ENCODE results near the gene MARCKS.

The MARCKS gene

GRCh38 chr6:113870917-113871316 lies 13.8 kb downstream of the MARCKS start:
- no peaks in the 10 kb centered on the region for H3K9me3 ChIP-seq (ENCODE audit: control extremely low read depth in 1 of 5, control insufficient read depth in 4 of 5, insufficient read depth in 2 of 5, low read depth in 1 of 5, low read length in 4 of 5)
- no peak for DNase-seq
- 100% methylated on average over 2 of the region's 2 CpGs for WGBS (ENCODE audit: insufficient coverage)
- POLR2A ChIA-PET = no interaction called here
- H3K27me3 ChIP-seq (replicated peaks in 2 of 5; ENCODE audit: control insufficient read depth in 4 of 5, insufficient read depth in 5 of 5, low read length in 4 of 5) = no peaks in the 10 kb centered on the region
- H3K4me3 ChIP-seq (ENCODE audit: control insufficient read depth in 1 of 7, extremely low read depth in 1 of 7, insufficient read depth in 4 of 7, low read depth in 2 of 7, low read length in 6 of 7) = no peak overlapping the region
- CTCF ChIA-PET = interaction anchor here (0.6 to 1.3 kb wide), 3 partner anchors 12 to 620 kb away, joined by 3 to 4 read pairs (median 3); no protein-coding TSS in a partner anchor
- H3K36me3 ChIP-seq (ENCODE audit: control insufficient read depth in 4 of 4, insufficient read depth in 4 of 4, low read length in 3 of 4) = peaks cover 0 to 11% (median 0%) of the 10 kb centered on the region in 4 experiments
- no peak overlapping the region for H3K27ac ChIP-seq (ENCODE audit: insufficient read depth in 1 of 2, low read depth in 1 of 2, low read length in 2 of 2, poor library complexity in 1 of 2, severe bottlenecking in 2 of 2)
- peaks cover 0 to 7% (median 2%) of the 10 kb centered on the region in 4 experiments for H3K4me1 ChIP-seq (ENCODE audit: control extremely low read depth in 1 of 4, control insufficient read depth in 4 of 4, insufficient read depth in 4 of 4, low read length in 3 of 4)

GRCh38 chr6:113871975-113872374 lies 14.8 kb downstream of the MARCKS start:
- Histone ChIP-seq H3K9me3 (ENCODE audit: control extremely low read depth in 1 of 5, control insufficient read depth in 4 of 5, insufficient read depth in 2 of 5, low read depth in 1 of 5, low read length in 4 of 5) (no peaks in the 10 kb centered on the region), H3K4me3 (ENCODE audit: control insufficient read depth in 1 of 7, extremely low read depth in 1 of 7, insufficient read depth in 4 of 7, low read depth in 2 of 7, low read length in 6 of 7) (peak overlapping the region in 1 of 7 experiments; percentile 52), H3K36me3 (ENCODE audit: control insufficient read depth in 4 of 4, insufficient read depth in 4 of 4, low read length in 3 of 4) (peaks cover 0 to 11% (median 0%) of the 10 kb centered on the region in 4 experiments), H3K27me3 (replicated peaks in 2 of 5; ENCODE audit: control insufficient read depth in 4 of 5, insufficient read depth in 5 of 5, low read length in 4 of 5) (no peaks in the 10 kb centered on the region), H3K4me1 (ENCODE audit: control extremely low read depth in 1 of 4, control insufficient read depth in 4 of 4, insufficient read depth in 4 of 4, low read length in 3 of 4) (peaks cover 0 to 7% (median 2%) of the 10 kb centered on the region in 4 experiments), H3K27ac (ENCODE audit: insufficient read depth in 1 of 2, low read depth in 1 of 2, low read length in 2 of 2, poor library complexity in 1 of 2, severe bottlenecking in 2 of 2) (no peak overlapping the region)
- WGBS (ENCODE audit: insufficient coverage) = no CpG with 5 or more reads among the region's 3 CpGs
- peak in 1 of 3 donors; percentile 24 for DNase-seq
- CTCF ChIA-PET = no interaction called here
- POLR2A ChIA-PET = no interaction called here

DNA sequence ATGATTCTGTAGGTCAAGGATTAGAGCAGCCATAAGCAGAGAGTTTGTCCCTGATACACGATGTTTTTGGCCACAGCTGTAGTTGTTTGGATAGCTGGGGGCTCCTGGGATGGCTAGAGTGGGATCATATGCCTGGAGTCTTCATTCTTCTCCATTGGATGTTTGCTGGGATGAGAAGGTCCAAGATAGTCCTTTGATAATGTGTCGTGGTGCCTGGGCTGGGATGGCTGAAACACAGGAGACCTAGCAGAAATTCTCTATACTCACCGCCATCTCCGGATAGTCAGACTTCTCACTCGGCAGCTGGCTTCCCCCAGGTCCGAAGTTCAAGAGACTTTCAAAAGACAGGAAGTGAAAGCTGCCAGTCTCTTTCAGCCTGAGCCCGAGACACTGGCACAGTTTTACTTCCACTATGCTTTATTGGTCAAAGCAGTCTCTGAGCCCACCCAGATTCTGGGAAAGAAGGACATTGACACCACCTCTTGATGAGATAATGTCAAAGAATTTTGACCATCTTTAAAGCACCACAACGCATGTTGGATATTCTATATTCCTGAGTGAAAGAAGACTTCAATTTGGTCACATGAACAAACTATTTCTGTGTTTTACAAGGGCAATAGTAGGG lies 16.0 kb downstream of the MARCKS start:
- DNase-seq = peak in 2 of 3 donors; percentile 60 to 68

GRCh38 chr6:113875470-113875869 lies 18.3 kb downstream of the MARCKS start:
- H3K4me1 ChIP-seq (ENCODE audit: control extremely low read depth in 1 of 4, control insufficient read depth in 4 of 4, insufficient read depth in 4 of 4, low read length in 3 of 4) = peaks cover 0 to 13% (median 4%) of the 10 kb centered on the region in 4 experiments
- ChIA-PET CTCF (interaction anchor here (0.8 to 1.0 kb wide), 2 partner anchors 17 to 38 kb away, joined by 3 to 4 read pairs; no protein-coding TSS in a partner anchor), POLR2A (no interaction called here)
- no peaks in the 10 kb centered on the region for H3K9me3 ChIP-seq (ENCODE audit: control extremely low read depth in 1 of 5, control insufficient read depth in 4 of 5, insufficient read depth in 2 of 5, low read depth in 1 of 5, low read length in 4 of 5)
- H3K36me3 ChIP-seq (ENCODE audit: control insufficient read depth in 4 of 4, insufficient read depth in 4 of 4, low read length in 3 of 4) = no peaks in the 10 kb centered on the region
- DNase-seq = no peak
- H3K27ac ChIP-seq (ENCODE audit: insufficient read depth in 1 of 2, low read depth in 1 of 2, low read length in 2 of 2, poor library complexity in 1 of 2, severe bottlenecking in 2 of 2) = no peak overlapping the region
- H3K4me3 ChIP-seq (ENCODE audit: control insufficient read depth in 1 of 7, extremely low read depth in 1 of 7, insufficient read depth in 4 of 7, low read depth in 2 of 7, low read length in 6 of 7) = no peak overlapping the region
- WGBS (ENCODE audit: insufficient coverage) = 100% methylated on average over 2 of the region's 2 CpGs
- H3K27me3 ChIP-seq (replicated peaks in 2 of 5; ENCODE audit: control insufficient read depth in 4 of 5, insufficient read depth in 5 of 5, low read length in 4 of 5) = no peaks in the 10 kb centered on the region

More for the DNA sequence above, 16.0 kb downstream of the MARCKS start:
- H3K27me3 ChIP-seq (replicated peaks in 2 of 5; ENCODE audit: control insufficient read depth in 4 of 5, insufficient read depth in 5 of 5, low read length in 4 of 5) = no peaks in the 10 kb centered on the region
- peaks cover 0 to 7% (median 2%) of the 10 kb centered on the region in 4 experiments for H3K4me1 ChIP-seq (ENCODE audit: control extremely low read depth in 1 of 4, control insufficient read depth in 4 of 4, insufficient read depth in 4 of 4, low read length in 3 of 4)
- H3K9me3 ChIP-seq (ENCODE audit: control extremely low read depth in 1 of 5, control insufficient read depth in 4 of 5, insufficient read depth in 2 of 5, low read depth in 1 of 5, low read length in 4 of 5) = no peaks in the 10 kb centered on the region
- ChIA-PET CTCF (interaction anchor here (1.2 to 1.4 kb wide), 2 partner anchors 14 to 566 kb away, joined by 4 to 5 read pairs; no protein-coding TSS in a partner anchor), POLR2A (no interaction called here)
- WGBS (ENCODE audit: insufficient coverage) = 3% methylated on average over 6 of the region's 8 CpGs
- H3K36me3 ChIP-seq (ENCODE audit: control insufficient read depth in 4 of 4, insufficient read depth in 4 of 4, low read length in 3 of 4) = peaks cover 0 to 9% (median 0%) of the 10 kb centered on the region in 4 experiments
- H3K27ac ChIP-seq (ENCODE audit: insufficient read depth in 1 of 2, low read depth in 1 of 2, low read length in 2 of 2, poor library complexity in 1 of 2, severe bottlenecking in 2 of 2) = no peak overlapping the region
- H3K4me3 ChIP-seq (ENCODE audit: control insufficient read depth in 1 of 7, extremely low read depth in 1 of 7, insufficient read depth in 4 of 7, low read depth in 2 of 7, low read length in 6 of 7) = peak overlapping the region in 5 of 7 experiments; percentile 30 to 71 (median 63)

- H3K9me3 ChIP-seq (ENCODE audit: control extremely low read depth in 1 of 5, control insufficient read depth in 4 of 5, insufficient read depth in 2 of 5, low read depth in 1 of 5, low read length in 4 of 5) = no peaks in the 10 kb centered on the region
- peaks cover 10 to 25% (median 15%) of the 10 kb centered on the region in 4 experiments for H3K4me1 ChIP-seq (ENCODE audit: control extremely low read depth in 1 of 4, control insufficient read depth in 4 of 4, insufficient read depth in 4 of 4, low read length in 3 of 4)
- WGBS (ENCODE audit: insufficient coverage) = 100% methylated on average over 1 of the region's 1 CpG
- H3K4me3 ChIP-seq (ENCODE audit: control insufficient read depth in 1 of 7, extremely low read depth in 1 of 7, insufficient read depth in 4 of 7, low read depth in 2 of 7, low read length in 6 of 7) = no peak overlapping the region
- H3K36me3 ChIP-seq (ENCODE audit: control insufficient read depth in 4 of 4, insufficient read depth in 4 of 4, low read length in 3 of 4) = no peaks in the 10 kb centered on the region
- H3K27me3 ChIP-seq (replicated peaks in 2 of 5; ENCODE audit: control insufficient read depth in 4 of 5, insufficient read depth in 5 of 5, low read length in 4 of 5) = no peaks in the 10 kb centered on the region
- no peak for DNase-seq
- CTCF ChIA-PET = interaction anchor here (1.4 kb wide), 1 partner anchor 1093 kb away, joined by 4 read pairs; no protein-coding TSS in a partner anchor
- POLR2A ChIA-PET = no interaction called here
- H3K27ac ChIP-seq (ENCODE audit: insufficient read depth in 1 of 2, low read depth in 1 of 2, low read length in 2 of 2, poor library complexity in 1 of 2, severe bottlenecking in 2 of 2) = no peak overlapping the region
Measured at GRCh38 chr6:113876695-113877094, 19.6 kb downstream of the MARCKS start.

DNA sequence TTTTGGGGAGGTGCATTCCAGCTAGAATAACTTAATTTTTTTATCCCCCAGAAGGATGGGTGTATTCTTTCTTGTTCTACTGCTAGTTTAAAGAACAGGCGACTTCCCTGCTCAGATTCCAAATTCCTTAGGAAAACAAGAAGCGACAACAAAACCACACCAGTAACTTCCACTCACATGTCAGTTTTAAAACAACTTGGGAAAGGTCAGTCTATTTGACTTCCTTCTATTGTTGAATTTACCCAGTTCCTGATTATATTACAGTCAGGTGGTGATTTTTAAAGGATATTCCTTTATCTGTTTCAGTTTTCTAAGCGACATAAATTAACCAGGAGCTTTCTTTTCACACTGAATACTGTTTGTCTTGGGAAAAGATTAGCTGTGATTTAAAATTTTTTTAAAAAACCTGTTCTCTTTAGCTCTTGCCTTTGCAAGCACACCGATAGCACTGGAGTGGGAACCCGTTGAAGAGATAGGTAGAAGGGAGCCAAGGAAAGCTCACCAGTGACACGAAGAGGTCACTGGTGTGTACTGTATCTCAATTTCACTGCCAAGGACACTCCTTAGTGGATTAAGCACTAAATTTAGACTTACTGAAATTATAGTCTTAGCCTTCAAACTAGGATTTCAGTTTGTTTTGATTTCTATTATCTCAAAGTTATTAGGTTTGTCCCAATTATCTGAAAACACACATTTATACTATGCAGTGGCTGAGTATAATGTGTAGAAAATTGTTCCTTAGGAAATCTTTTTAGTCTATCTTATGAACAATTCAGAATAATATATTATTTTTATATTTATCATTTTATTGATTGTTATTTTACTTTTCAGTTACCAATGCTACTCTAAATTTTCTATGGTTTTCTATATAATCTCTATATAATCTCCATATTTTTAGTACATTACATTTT lies 22.3 kb downstream of the MARCKS start:
- ChIA-PET POLR2A (no interaction called here), CTCF (interaction anchor here (0.5 to 1.9 kb wide), 9 partner anchors 11 to 1102 kb away, joined by 3 to 6 read pairs (median 5); no protein-coding TSS in a partner anchor)
- Histone ChIP-seq H3K27ac (ENCODE audit: insufficient read depth in 1 of 2, low read depth in 1 of 2, low read length in 2 of 2, poor library complexity in 1 of 2, severe bottlenecking in 2 of 2) (no peak overlapping the region), H3K4me3 (ENCODE audit: control insufficient read depth in 1 of 7, extremely low read depth in 1 of 7, insufficient read depth in 4 of 7, low read depth in 2 of 7, low read length in 6 of 7) (peak overlapping the region in 1 of 7 experiments; percentile 24), H3K36me3 (ENCODE audit: control insufficient read depth in 4 of 4, insufficient read depth in 4 of 4, low read length in 3 of 4) (no peaks in the 10 kb centered on the region), H3K9me3 (ENCODE audit: control extremely low read depth in 1 of 5, control insufficient read depth in 4 of 5, insufficient read depth in 2 of 5, low read depth in 1 of 5, low read length in 4 of 5) (no peaks in the 10 kb centered on the region), H3K27me3 (replicated peaks in 2 of 5; ENCODE audit: control insufficient read depth in 4 of 5, insufficient read depth in 5 of 5, low read length in 4 of 5) (no peaks in the 10 kb centered on the region), H3K4me1 (ENCODE audit: control extremely low read depth in 1 of 4, control insufficient read depth in 4 of 4, insufficient read depth in 4 of 4, low read length in 3 of 4) (peaks cover 13 to 24% (median 17%) of the 10 kb centered on the region in 4 experiments)
- DNase-seq = peak; percentile 66 to 80 (median 79)
- 50% methylated on average over 2 of the region's 6 CpGs for WGBS (ENCODE audit: insufficient coverage)
